Measurements from ENCODE around the gene AMT.

Gene AMT

GRCh38 chr3:49456466-49456865 is 34.2 kb upstream of the AMT start:
- H3K36me3 ChIP-seq, result no peaks in the 10 kb centered on the region
- no peak overlapping the region for H3K4me3 ChIP-seq (ENCODE audit: low read depth, low read length)
- H3K9me3 ChIP-seq (ENCODE audit: severe bottlenecking), result no peaks in the 10 kb centered on the region
- no peak overlapping the region for H3K27ac ChIP-seq
- no peaks in the 10 kb centered on the region for H3K27me3 ChIP-seq (ENCODE audit: insufficient read depth, low read depth, severe bottlenecking)
- DNase-seq, result no peak
- no peak for TF ChIP-seq CTCF (IDR thresholded peaks at IDR 0.05; ENCODE audit: low read depth, low read length)

DNA sequence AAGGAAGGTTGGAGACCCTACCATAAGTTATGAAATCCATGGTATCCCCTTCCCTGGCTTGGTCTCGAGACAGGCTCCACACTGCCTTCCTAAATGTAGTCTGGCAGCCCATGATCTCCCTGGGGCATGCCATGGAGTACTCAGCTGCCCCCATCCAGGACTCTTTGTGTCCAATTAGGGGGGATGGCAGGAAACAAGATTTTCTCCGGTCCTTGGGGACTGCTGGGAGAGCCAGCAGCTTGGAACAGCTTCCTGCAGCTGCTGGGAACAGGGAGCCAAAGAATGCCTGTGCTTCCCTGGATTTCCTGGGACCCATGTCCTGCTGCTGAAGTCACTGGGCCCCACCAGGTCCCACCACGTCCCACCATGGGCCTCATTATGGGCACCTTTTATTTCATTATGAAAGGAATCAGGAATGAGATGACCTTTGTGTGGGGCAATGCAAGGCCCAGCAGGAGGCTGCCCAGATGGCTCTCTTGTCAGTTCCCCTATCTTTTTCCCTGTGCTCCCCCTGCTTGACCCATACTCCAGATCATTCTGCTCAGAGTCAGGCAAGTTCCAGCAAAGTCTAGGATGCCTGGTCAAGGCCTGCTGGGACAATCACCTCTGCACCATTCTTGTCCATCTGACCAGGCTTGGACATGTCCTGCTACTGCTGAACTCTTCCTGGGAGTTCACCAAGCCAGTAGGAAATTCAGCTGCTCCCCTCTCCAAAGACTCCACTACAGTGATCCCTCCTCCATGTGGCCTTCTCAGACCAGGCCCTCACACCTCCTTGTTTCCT is 32.8 kb upstream of the AMT start:
- DNase-seq, result no peak
- no peaks in the 10 kb centered on the region for H3K27me3 ChIP-seq (ENCODE audit: insufficient read depth, low read depth, severe bottlenecking)
- H3K36me3 ChIP-seq, result no peaks in the 10 kb centered on the region
- no peak for TF ChIP-seq CTCF (IDR thresholded peaks at IDR 0.05; ENCODE audit: low read depth, low read length)
- no peaks in the 10 kb centered on the region for H3K9me3 ChIP-seq (ENCODE audit: severe bottlenecking)
- no peak overlapping the region for H3K4me3 ChIP-seq (ENCODE audit: low read depth, low read length)
- H3K27ac ChIP-seq, result no peak overlapping the region

DNA sequence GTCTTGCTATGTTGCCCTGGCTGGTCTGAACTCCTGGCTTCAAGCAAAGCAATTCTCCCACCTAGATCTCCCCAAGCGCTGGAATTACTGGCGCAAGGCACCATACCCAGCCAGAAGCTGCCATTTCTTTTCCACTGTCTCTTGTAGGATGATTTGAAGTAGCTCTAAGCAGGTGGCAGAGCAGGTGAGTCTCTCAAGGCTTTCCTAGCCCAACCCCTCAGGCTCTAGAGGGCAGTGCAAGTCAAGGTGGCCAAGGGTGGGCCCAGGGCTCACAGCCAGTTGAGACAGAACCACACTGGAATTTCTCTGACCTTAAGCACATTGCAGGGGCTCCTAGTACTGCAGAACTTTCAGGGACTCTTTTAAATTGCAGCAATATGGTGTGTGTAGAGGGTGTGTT is 32.2 kb upstream of the AMT start:
- H3K4me3 ChIP-seq (ENCODE audit: low read depth, low read length), result no peak overlapping the region
- no peaks in the 10 kb centered on the region for H3K9me3 ChIP-seq (ENCODE audit: severe bottlenecking)
- no peaks in the 10 kb centered on the region for H3K27me3 ChIP-seq (ENCODE audit: insufficient read depth, low read depth, severe bottlenecking)
- peak; percentile 74 for DNase-seq
- no peaks in the 10 kb centered on the region for H3K36me3 ChIP-seq
- TF ChIP-seq CTCF (IDR thresholded peaks at IDR 0.05; ENCODE audit: low read depth, low read length), result peak; percentile 74
- no peak overlapping the region for H3K27ac ChIP-seq

- Histone ChIP-seq H3K9me3 (ENCODE audit: severe bottlenecking) (no peaks in the 10 kb centered on the region), H3K27me3 (ENCODE audit: insufficient read depth, low read depth, severe bottlenecking) (no peaks in the 10 kb centered on the region), H3K36me3 (no peaks in the 10 kb centered on the region), H3K4me3 (ENCODE audit: low read depth, low read length) (no peak overlapping the region), H3K27ac (no peak overlapping the region)
- TF ChIP-seq CTCF (IDR thresholded peaks at IDR 0.05; ENCODE audit: low read depth, low read length), result no peak
- DNase-seq, result no peak
These were observed 31.3 kb upstream of the AMT start for GRCh38 chr3:49453621-49454020.

DNA sequence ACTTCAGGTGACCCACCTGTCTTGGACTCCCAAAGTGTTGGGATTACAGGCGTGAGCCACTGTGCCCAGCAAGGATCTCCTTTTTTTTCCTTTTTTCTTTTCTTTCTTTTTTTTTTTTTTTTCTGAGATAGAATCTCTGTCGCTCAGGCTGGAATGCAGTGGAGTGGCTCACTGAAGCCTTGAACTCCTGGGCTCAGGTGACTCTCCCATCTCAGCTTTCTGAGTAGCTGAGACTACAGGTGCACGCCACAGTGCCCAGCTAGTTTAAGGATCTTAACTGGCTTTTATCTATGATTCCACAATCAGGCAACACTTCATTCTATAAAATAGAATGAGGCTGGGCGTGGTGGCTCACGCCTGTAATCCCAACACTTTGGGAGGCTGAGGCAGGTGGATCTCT is 23.1 kb upstream of the AMT start:
- H3K27ac ChIP-seq, result no peak overlapping the region
- no peak for TF ChIP-seq CTCF (IDR thresholded peaks at IDR 0.05; ENCODE audit: low read depth, low read length)
- no peaks in the 10 kb centered on the region for H3K9me3 ChIP-seq (ENCODE audit: severe bottlenecking)
- H3K36me3 ChIP-seq, result no peaks in the 10 kb centered on the region
- H3K27me3 ChIP-seq (ENCODE audit: insufficient read depth, low read depth, severe bottlenecking), result no peaks in the 10 kb centered on the region
- DNase-seq, result no peak
- no peak overlapping the region for H3K4me3 ChIP-seq (ENCODE audit: low read depth, low read length)

DNA sequence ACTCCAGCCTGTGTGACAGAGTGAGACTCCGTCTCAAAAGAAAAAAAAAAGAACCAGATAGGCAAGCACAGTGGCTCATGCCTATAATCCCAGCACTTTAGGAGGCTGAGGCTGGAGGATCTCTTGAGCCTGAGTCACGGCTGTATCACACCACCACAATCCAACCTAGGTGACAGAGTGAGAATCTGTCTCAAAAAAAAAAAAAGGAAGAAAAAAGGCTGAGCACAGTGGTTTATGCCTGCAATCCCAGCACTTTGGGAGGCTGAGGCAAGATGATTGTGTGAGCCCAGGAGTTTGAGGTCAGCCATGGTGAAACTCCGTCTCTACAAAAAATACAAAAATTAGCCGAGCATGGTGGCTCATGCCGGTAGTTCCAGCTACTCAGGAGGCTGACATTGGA is 12.5 kb upstream of the AMT start:
- DNase-seq, result no peak
- no peaks in the 10 kb centered on the region for H3K27me3 ChIP-seq (ENCODE audit: insufficient read depth, low read depth, severe bottlenecking)
- no peak for TF ChIP-seq CTCF (IDR thresholded peaks at IDR 0.05; ENCODE audit: low read depth, low read length)

More for the DNA sequence above, 12.5 kb upstream of the AMT start:
- no peak overlapping the region for H3K4me3 ChIP-seq (ENCODE audit: low read depth, low read length)
- H3K27ac ChIP-seq, result no peak overlapping the region
- H3K36me3 ChIP-seq, result no peaks in the 10 kb centered on the region
- H3K9me3 ChIP-seq (ENCODE audit: severe bottlenecking), result no peaks in the 10 kb centered on the region

All from WERI-Rb-1 (cell line).